Keratinocyte (primary cell): ENCODE results near the gene PTPRR. TPM values are rescaled to one million over a fixed set of nuclear protein-coding genes. Genes with fewer than 3 reads are reported as not detected.

Experiments
- DNase-seq: peaks from one replicate; pipeline ENCODE4 v3.0.0-alpha.2; 2011; ENCODE audit warnings: low read depth, missing footprints, low spot score
- FAIRE-seq: peaks from 2 replicates; lab custom pipeline; 2011; peaks lifted over from hg19 to GRCh38; lab: Jason Lieb, UNC
- H2AFZ ChIP-seq: 2 replicates; pipeline ENCODE4 v1.6.0; 2012; ENCODE audit warnings: low read length, control low read depth, inconsistent platforms; ENCODE audit not compliant: control insufficient read depth
- H3K27ac ChIP-seq: 2 replicates; pipeline ENCODE4 v1.5.1; 2011; ENCODE audit warnings: low read length; ENCODE audit not compliant: control insufficient read depth, insufficient read depth
- H3K27me3 ChIP-seq: 3 replicates; pipeline ENCODE4 v1.6.0; 2011; ENCODE audit warnings: low read length; ENCODE audit not compliant: control insufficient read depth, insufficient read depth; ENCODE audit errors: extremely low read depth
- H3K36me3 ChIP-seq, 2 experiments: 2 replicates in 1 of 2; 3 replicates in 1 of 2; pipeline ENCODE4 v1.5.1; 2011; ENCODE audit warnings: low read length in 2 of 2, mild to moderate bottlenecking in 1 of 2; ENCODE audit not compliant: control insufficient read depth in 2 of 2, insufficient read depth in 2 of 2; ENCODE audit errors: extremely low read depth in 1 of 2
- H3K4me1 ChIP-seq: 3 replicates; pipeline ENCODE4 v1.5.1; 2011; ENCODE audit warnings: low read length; ENCODE audit not compliant: control insufficient read depth, insufficient read depth; ENCODE audit errors: extremely low read depth
- H3K4me2 ChIP-seq: 3 replicates; pipeline ENCODE4 v1.6.0; 2011; ENCODE audit warnings: low read depth, low read length; ENCODE audit not compliant: control insufficient read depth, insufficient read depth; ENCODE audit errors: extremely low read depth
- H3K4me3 ChIP-seq, 3 experiments: fragments of 200-600 bp in 1 of 3; sonication (generic) in 1 of 3; 2 replicates in 2 of 3; 3 replicates in 1 of 3; pipeline ENCODE4 v1.5.1; 2011 to 2016; ENCODE audit warnings: low read length in 3 of 3, mild to moderate bottlenecking in 3 of 3, control low read depth in 2 of 3, inconsistent platforms in 1 of 3, low read depth in 1 of 3, mixed read lengths in 1 of 3, mixed run types in 1 of 3, moderate library complexity in 1 of 3; ENCODE audit not compliant: control insufficient read depth in 2 of 3, insufficient read depth in 2 of 3; ENCODE audit errors: extremely low read depth in 1 of 3
- H3K79me2 ChIP-seq: 2 replicates; pipeline ENCODE4 v1.6.0; 2012; ENCODE audit warnings: low read length; ENCODE audit not compliant: control insufficient read depth, insufficient read depth
- H3K9ac ChIP-seq: 3 replicates; pipeline ENCODE4 v1.6.0; 2011; ENCODE audit warnings: low read length; ENCODE audit not compliant: control insufficient read depth, insufficient read depth; ENCODE audit errors: extremely low read depth
- H3K9me1 ChIP-seq: 3 replicates; pipeline ENCODE4 v1.6.0; 2011; ENCODE audit warnings: low read length; ENCODE audit not compliant: control insufficient read depth, insufficient read depth; ENCODE audit errors: extremely low read depth
- H3K9me3 ChIP-seq: 2 replicates; pipeline ENCODE4 v1.5.1; 2012; ENCODE audit warnings: low read depth, low read length; ENCODE audit not compliant: control insufficient read depth
- H4K20me1 ChIP-seq: 3 replicates; pipeline ENCODE4 v1.6.0; 2011; ENCODE audit warnings: low read length; ENCODE audit not compliant: control insufficient read depth, insufficient read depth; ENCODE audit errors: extremely low read depth
- CTCF ChIP-seq, 3 experiments: IDR thresholded peaks in 1 of 3; conservative IDR thresholded peaks in 1 of 3; optimal IDR thresholded peaks in 1 of 3; 2 replicates in 2 of 3; 3 replicates in 1 of 3; pipeline versions ENCODE3 to v1.5.1; 2011; ENCODE audit warnings: low read length in 3 of 3, mild to moderate bottlenecking in 3 of 3, moderate library complexity in 2 of 3, control low read depth in 1 of 3, inconsistent platforms in 1 of 3; ENCODE audit not compliant: insufficient read depth in 2 of 3; ENCODE audit errors: extremely low read depth in 1 of 3
- EZH2 ChIP-seq: IDR thresholded peaks from one replicate; pipeline ENCODE4 v1.6.1; 2012; ENCODE audit warnings: inconsistent platforms, mild to moderate bottlenecking, low read length, moderate library complexity
- dilution Hi-C: fragments of 300-500 bp; cut with MboI; formaldehyde crosslinking; loops from one replicate; pipeline ENCODE4 v1.7.0; 2020; ENCODE audit warnings: low sequenced_read_pairs; ENCODE audit not compliant: extremely low pct_ligation_motif_present
- polyA plus RNA-seq, 5 experiments: library from polyadenylated mRNA; depleted of rRNA in 3 of 5; stranded (reverse) in 3 of 5; stranded (forward) in 1 of 5; unstranded in 1 of 5; fragments of >200 nt; gene quantifications; 1 replicate in 1 of 5; 2 replicates in 3 of 5; 3 replicates in 1 of 5; pipeline versions ENCODE4 v1.2.1 to v1.2.3, GENCODE V29; 2011 to 2012; ENCODE audit warnings: missing spikeins in 2 of 5, low read depth in 1 of 5, low replicate concordance in 1 of 5

The PTPRR gene
- polyA plus RNA-seq, 1 donor (not counting 4 experiments of a cell fraction or from before 2014, with no cell fraction given), result 3.1 TPM

GRCh38 chr12:70605976-70606375 lies 314.6 kb downstream of the PTPRR start:
- Histone ChIP-seq H2AFZ (no peak overlapping the region), H3K9ac (no peak overlapping the region), H3K27ac (no peak overlapping the region), H3K9me3 (no peaks in the 10 kb centered on the region), H3K4me3 (no peak overlapping the region), H3K4me1 (peaks cover 9% of the 10 kb centered on the region), H3K9me1 (no peaks in the 10 kb centered on the region), H4K20me1 (no peaks in the 10 kb centered on the region), H3K79me2 (no peaks in the 10 kb centered on the region), H3K36me3 (no peaks in the 10 kb centered on the region), H3K27me3 (no peaks in the 10 kb centered on the region), H3K4me2 (no peak overlapping the region)
- peak; percentile 30 for DNase-seq
- no peak for TF ChIP-seq EZH2
- TF ChIP-seq CTCF (optimal IDR thresholded peaks at IDR 0.05 in 1 of 3, IDR thresholded peaks at IDR 0.05 in 1 of 3, conservative IDR thresholded peaks at IDR 0.05 in 1 of 3; ENCODE audit: extremely low read depth in 1 of 3, insufficient read depth in 2 of 3, low read length in 3 of 3), result no peak
- FAIRE-seq, result peak; percentile 52
- dilution Hi-C loops, result no loop called here

GRCh38 chr12:70604662-70605061 lies 315.9 kb downstream of the PTPRR start:
- Histone ChIP-seq H3K9ac (no peak overlapping the region), H3K79me2 (no peaks in the 10 kb centered on the region), H3K4me2 (no peak overlapping the region), H3K9me1 (no peaks in the 10 kb centered on the region), H3K36me3 (no peaks in the 10 kb centered on the region), H3K27me3 (no peaks in the 10 kb centered on the region), H2AFZ (no peak overlapping the region), H3K4me1 (peaks cover 9% of the 10 kb centered on the region), H4K20me1 (no peaks in the 10 kb centered on the region), H3K4me3 (no peak overlapping the region), H3K9me3 (no peaks in the 10 kb centered on the region), H3K27ac (no peak overlapping the region)
- DNase-seq (no peak), FAIRE-seq (no peak)
- no peak for TF ChIP-seq EZH2
- no peak for TF ChIP-seq CTCF (optimal IDR thresholded peaks at IDR 0.05 in 1 of 3, IDR thresholded peaks at IDR 0.05 in 1 of 3, conservative IDR thresholded peaks at IDR 0.05 in 1 of 3; ENCODE audit: extremely low read depth in 1 of 3, insufficient read depth in 2 of 3, low read length in 3 of 3)
- dilution Hi-C loops, result no loop called here
